Stimulated activated CD4-positive, alpha-beta T cell treated with anti-CD3 and anti-CD28 coated beads, TNF-alpha, amount 100 ng/mL, for 24 hours (primary cell): Measurements from ENCODE around the gene KIFC3.
"Not testable (repeated sequence)": the region's sequence is repeated elsewhere in the genome, so short reads cannot be mapped to it uniquely, and the experiment has no call there.

Experiments used
- DNase-seq, 3 experiments: peaks; one replicate each; pipeline ENCODE4 v3.0.0-alpha.2; 2020; ENCODE audit warnings: low read depth in 3 of 3

The KIFC3 gene

DNA sequence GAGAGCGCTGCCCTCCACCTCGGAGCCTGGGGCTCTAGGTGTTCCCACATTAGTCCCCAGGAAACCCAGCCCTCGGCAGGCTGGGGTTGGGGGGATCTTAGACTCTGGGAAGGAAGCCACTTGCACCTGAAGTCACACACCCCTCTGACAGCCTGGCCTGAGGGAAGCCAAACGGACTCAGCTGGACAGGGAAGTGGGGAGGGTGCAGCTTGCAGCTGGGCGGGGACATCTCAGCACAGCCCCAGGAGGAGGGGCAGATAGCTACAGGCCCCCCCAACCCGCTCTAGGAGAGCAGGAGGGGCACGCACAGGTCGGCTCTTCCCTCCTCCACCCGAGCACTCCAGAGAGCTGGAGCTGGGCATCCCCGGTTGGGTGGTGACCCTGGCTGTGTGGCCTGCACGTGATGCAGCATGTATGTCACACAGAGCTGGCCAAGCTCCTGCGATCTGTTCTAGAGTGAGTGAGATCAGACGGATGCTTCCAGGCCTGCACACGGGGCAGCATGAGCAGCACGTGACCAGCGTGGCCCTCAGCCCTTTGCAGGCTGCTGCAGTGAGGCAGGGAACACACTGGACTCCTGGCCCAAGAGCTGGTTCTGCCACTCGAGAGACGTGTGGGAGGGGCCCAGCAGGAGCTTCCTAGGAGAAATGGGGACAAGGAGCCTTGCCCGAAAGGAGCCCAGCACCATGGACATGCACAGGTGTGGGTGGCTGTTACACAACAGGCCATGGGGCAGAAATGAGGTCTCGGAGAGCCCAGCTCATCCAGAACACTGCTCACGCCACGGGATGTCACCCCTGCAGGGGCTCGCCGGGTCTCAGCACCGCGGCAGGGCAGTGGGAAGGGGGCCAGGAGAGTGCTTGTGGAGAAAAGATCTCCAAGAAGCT, 15.4 kb downstream of the KIFC3 start:
- no peak for DNase-seq

DNA sequence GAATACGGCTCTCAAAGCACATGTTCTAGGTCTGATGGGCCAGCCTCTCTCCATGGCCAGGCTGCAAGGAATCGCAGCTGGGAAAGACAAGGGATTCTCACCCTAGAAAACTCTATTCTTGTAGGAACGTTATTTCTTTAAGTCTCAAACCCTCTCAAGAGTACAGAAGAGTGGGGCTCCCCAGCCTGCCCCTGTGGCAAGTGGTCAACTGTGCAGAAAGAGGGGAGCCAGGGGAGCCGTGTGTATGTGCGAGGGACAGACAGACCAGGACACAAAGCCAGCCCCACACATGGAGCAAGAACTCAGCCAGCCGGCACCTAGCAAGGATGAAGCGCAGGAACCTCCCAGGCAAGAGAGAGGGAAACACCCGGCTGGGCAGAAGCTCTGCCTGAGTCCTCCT, 16.4 kb downstream of the KIFC3 start:
- DNase-seq: no peak

DNA sequence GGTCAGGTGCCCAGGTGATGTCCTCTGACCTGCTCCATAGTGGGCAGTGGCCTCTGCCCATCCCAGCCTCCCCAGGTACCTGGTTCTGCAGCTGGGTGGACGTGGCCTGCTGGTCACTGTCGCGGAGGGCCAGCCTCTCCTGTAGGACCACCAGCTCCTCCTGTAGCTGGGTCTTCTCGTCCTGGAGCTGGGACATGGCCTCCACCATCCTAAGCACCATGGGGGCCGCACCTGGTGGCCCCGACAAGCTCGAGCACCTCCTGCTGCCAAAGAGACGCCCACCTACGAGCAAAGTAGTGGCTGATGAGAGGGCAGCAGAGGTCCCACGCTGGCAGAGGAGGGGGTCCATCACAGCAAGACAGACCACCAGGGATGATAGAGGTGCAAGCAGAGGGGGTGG, 16.9 kb downstream of the KIFC3 start:
- DNase-seq: no peak

DNA sequence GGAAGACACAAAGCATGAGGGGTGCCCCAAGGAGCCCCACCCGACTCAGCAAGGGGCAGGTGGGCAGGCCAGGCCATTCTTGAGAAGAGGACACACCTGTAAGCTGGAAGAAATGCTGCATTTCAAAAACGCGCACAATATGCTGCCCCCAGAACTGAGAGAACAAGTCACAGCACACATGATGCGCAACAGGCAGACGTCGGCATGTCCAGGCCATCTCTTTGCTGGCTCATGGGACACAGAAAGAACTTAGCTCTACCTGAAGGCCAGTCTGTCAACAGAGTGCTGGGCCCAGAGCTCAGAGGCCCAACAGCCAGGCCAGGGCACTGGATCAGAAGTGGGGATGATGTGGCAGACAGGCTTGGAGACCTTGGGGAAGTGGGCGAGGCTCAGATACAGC, 18.0 kb downstream of the KIFC3 start:
- no peak for DNase-seq

DNA sequence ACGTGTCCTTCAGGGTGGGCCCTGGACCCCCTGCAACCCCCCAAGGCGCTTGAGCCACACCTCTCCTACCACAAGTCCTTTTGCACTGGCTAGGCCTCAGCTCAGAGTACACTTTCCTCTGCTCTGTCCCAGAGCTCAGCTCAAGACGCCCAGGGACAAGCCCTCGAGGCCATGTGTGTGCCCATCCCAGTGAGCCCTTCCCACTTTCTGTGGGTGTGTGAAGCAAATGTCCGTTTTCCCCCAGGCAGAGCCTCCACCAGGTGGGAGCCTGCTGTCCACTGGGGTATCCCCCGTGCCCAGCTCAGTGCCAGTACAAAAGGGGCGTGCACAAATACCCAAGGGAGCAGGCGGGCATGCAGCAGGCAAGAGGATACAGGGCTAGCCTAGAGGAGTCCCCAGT, 18.4 kb downstream of the KIFC3 start:
- no peak for DNase-seq

DNA sequence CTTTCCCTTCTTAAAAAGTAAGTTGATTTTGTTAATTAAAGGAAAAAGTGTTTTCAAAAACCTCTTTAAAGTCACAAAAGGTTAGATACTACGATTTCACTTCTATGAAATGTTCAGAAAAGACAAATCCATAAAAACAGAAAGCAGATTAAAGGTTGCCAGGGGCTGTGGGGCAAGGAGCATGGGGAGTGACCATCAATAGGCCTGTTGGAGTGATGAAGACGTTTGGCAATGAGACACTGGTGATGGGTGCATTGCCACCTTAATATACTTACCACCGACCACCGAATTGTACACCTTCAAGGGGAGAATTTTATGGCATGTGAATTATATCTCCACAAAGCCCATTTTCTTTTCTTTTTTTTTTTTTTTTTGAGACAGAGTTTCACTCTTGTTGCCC, 19.2 kb downstream of the KIFC3 start:
- DNase-seq: no peak

DNA sequence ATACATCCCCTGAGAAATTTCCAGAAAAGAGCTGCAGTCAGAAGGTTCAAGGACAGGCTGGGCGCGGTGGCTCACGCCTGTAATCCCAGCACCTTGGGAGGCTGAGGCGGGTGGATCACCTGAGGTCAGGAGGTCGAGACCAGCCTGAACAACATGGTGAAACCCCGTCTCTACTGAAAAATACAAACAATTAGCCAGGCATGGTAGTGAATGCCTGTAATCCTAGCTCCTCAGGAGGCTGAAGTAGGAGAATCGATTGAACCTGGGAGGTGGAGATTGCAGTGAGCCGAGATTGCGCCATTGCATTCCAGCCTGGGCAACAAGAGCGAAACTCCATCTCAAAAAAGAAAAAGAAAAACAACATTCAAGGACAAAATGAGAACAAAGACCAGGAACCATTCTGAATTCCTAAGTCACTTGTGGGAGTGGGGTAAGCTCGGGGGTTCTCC, 19.7 kb downstream of the KIFC3 start:
- not testable (repeated sequence) for DNase-seq

DNA sequence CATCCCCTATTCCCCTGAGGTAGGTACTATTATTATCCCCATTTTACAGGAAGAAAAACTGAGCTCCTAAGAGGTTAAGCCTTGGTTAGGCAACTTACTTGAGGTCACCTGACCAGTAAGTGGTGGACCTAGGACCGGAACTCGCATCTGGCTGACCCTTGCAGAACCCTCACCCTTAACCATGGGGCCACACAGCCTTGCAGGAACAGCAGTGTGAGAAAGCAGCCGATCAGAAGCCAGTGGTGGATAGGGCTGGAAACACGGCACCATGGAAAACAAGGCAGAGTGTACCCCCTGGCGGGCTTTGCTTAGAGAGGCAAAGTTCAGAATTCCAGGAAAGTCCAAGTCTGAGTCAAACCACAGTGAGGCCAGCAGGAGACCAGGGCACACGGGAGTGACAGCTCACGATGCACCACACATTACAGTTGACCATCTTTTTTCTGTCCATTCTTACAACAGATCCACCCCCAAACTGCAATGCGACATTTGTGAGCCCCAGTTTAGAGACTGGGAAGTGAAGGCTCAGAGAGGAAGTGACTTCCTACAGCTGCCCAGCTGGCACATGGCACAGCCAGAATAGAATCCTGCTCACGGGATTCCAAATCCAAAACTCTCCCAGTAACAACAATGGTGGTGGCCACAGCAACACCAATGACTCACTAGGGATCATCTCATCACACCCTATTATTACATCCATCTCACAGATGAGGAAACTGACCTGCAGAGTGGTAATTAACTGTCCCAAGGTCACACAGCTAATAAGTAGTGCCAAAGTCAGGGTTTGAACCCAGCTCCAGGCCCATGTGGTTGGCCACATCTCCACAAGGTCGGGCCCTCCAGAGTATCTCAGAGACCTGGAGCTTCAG, 20.3 kb downstream of the KIFC3 start:
- no peak for DNase-seq

DNA sequence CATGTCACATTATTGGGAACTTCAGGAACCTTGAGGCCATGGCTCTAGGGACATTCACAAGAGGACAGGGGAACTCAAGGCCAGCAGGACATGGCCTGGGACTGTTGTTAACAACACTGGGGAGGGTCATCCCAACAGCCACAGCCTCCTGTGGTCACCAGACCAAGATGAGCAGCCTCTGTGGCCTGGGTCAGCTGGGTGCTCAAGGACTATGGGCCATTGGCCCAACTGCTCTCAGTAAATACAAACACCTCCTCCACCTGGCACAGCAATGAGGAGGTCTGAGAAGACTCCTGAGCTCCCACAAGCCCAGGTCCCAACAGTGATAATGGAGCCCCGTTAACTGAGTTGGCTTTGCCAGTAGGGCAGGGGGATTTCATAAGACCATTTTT, 20.9 kb downstream of the KIFC3 start:
- DNase-seq: no peak

DNA sequence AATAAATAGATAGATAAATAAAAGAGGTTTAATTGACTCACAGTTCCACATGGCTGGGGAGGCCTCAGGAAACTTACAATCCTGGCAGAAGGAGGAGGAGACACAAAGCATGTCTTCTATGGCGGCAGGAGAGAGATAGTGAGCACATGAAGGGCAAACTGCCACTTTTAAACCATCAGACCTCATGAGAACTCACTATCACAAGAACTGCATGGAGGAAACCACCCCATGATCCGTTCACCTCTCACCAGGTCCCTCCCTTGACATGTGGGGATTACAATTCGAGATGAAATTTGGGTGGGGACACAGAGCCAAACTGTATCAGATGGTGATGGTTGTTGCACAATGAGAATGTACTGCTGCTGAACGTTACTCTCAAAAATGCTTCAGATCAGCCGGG, 22.5 kb downstream of the KIFC3 start:
- not testable (repeated sequence) for DNase-seq

DNA sequence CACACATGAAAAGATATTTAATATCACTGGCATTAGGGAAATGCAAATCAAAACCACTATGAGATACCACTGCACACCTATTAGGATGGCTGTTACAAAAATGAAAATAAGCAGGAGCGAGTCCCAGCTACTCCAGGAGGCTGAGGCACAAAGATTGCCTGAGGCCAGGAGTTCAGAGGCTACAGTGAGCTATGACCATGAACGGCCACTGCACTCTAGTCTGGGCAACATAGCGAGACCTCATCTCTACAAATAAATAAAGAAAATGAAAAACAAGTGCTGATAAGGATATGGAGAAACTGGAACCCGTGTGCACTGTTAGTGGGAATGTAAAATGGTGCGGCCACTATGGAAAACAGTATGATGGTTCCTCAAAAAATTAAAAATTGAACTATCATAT, 23.6 kb downstream of the KIFC3 start:
- DNase-seq: no peak

DNA sequence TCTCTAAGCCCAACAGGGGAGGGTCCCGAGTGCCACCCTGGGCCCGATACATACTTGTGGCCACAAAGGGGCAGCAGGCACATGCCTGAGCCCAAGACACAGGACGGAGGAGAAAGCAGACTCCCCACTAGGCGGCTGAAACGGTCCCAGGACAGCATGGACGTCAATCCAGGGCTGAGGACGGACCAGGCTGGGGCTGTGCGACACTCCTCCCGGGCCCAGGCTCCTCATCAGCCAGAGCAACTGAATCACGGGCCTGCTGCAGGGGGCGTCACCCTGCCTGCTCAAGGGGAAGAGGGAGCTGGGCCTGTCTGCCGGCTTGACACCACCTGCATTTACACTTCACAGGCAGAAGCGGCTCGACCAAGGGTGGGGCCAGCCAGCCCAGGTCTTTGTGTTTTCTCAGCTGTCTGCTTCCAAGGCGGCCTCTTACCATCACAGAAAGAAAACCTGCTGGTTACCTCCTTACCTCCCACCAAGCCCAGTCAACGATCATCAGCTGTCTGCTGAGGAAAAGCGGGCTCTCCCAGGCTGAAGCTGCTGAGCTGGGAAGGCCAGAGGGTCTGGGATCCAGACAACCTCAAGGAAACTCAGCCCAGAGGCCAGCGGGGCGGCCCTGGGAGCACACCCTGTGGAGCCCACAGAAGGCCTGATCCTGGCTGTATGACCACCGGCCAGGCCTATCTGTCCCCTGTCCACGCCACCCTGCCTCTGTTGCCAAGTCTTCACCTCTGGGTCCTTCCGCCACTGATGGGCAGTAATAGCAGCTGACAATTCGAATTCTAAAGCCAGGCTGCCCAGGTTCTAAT, 26.4 kb downstream of the KIFC3 start:
- no peak for DNase-seq

DNA sequence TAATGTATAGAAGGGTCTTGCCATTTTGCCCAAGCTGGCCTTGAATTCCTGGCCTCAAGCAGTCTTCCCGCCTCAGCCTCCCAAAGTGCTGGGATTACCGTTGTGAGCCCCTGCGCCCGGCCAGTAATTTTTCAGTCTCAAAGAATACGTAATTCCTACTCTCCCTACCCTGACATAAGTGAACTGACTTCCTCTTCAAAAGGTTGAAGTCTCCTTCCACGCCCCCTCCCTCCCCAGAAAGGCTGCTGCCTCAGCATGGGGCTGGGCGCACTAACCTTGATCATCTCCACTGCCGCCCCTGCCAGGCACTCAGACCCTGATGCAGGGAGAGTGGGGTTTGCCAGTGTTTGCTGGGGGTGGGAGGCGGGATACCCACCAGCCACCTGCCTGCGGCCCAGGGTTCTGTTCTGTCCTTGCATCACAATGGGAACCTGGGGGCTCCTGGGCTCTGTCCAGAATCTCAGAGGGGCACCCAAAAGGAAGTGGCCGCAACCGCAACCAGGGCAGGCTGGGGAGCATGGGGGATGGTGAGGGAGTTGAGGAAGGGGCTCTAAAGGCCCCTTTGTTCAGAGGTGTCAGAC, 27.5 kb downstream of the KIFC3 start:
- no peak for DNase-seq

DNA sequence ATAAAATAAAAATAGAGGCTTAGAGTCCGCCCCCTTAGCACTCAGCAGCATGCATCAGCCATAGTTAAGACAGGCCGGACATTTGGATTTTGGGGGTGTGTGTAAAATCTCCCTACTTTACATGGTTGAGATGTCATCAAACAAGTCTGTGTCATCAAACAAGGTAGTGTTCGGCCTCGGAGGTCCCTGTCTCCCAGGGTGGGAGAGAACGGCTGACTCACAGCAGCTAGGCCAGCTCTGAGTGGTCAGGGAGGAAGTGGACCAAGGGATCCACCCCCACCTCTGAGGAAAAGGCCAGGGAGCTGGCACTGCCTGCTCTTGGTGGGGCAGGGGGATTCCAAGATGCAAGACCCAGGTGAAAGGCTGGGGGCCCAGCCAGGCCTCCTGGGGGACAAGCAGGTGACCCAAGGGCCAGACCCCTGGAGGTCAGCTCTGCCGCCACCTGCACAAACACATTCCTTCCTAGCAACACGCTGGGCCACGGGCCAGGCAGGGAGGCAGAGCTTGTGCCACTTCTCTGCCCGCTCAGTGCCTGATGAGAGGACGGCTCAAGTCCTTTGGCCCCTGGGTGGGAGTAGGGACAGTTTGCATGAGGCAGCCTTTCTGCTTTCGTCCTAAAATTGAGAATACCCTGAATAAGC, 28.5 kb downstream of the KIFC3 start:
- DNase-seq: no peak

DNA sequence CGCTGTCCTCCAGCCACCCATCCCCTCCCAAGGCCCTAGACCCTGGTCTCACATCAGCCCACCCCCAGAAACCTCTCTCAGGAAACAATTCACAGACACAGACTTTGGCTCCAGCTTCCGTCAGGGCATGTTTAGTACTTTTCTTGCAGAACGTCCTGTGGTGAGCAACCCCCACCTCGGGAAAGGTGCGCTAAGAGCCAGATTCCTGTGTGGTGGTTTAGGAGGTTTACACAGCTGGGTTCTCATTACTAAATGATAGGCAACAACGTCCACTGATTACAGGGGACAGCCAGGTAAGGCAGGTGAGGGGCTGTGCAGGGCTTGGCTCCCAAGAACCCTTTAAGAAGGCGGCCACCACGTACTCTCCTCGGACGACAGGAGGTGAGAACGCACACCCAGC, 29.3 kb downstream of the KIFC3 start:
- DNase-seq: no peak

DNA sequence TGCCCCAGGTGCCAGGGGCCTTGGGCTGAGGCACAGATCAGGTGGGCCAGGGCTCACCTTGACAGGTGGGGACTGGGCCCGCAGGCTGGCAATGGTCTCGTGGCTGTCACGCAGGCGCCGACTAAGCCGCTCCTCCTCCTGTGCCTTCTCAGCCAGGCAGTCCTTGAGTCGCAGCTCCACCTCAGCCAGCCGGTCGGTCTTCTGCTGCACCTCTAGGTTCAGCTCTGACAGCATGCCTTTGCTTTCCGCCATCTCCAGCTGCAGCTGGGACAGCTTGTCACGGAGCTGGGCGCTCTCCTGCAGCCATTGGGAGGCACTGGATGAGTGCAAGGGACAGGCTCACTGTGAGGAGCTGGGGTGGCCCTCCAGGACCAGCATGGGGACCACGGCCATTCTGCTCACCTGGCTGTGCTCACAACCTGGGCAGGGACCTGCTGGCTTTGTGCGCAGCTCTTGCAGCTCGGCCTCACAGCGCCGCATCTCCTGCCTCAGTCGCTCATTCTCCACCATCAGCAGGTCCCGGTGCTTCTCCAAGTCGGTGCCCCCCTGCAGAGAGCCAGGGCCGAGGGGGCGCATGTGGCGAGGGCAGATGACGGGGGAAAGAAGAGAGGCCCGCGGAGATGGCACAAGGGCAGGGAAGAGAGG, 31.0 kb downstream of the KIFC3 start:
- no peak for DNase-seq

DNA sequence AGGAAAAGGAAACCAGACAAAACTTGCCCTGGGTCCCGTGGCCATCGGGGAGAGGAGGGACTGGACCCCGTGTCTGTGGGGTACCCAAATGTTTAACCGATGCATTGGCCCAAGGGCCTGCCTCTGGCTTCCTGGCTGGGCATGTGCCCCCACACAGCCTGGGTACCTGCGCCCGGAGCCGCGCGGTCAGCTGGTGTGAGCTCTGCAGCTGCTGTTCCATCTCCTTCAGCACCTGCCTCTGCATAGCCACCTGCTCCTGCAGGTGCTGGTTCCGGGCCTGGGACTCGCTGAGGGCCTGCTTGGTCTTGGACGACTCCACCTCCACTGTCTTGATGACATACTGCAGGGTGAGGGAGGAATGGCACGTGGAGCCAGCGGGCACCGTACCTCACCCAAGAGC, 31.9 kb downstream of the KIFC3 start:
- DNase-seq: no peak

DNA sequence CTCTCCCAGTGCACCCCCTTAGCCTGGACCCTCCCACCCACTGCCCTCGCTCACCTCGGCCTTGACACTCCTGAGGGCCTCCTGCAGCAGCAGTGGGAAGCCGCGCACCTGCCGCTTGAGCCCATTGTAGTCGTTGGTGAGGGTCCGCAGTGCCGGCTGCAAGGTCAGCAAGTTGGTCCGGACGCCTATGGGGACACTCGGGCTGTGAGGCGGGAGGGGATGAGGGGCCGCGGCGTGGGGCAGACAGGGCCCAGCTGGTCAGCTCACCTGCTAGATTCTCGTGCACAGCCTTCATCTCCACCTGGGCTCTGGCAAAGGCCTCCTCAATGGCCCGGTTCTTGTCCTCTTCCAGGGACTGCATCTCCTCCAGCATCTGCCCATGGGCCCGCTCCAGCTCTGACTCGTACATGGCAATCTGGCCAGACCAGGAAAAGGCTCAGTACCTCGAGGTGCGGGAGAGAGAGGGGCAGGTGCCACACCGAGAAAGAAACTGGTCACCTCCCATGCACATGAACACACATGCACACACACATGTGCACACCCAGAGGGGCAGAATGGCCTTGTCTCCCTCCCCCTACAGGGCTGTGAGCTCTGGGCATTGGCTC, 32.6 kb downstream of the KIFC3 start:
- DNase-seq: no peak

DNA sequence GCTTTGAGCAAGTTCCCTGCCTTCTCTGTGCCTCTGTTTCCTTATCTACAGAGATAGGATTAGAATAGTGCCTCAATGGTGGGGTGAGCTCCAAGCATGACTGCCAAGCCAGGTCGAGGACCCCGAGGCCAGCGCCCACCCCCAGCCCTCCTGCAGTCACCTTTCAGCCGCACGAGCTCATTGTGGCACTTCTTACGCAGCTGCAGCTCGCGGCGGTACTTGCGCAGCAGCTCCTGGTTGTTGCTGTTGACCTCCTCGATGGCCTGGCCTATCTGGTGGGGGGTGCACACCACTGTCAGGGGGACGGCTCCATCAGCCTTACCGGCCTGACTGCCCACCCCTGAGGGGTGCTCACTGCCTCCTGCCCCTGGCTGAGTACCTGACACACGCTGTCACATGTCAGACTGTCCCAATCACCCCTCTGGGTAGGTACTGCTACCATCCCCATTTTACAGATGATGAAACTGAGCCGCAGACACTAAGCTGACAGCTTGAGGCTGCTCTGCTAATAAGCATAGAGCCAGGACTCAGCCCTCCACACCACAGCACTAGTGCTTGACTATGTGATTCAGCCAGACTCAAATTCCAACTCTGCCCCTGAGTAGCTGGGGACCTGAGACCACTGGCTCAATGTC, 35.5 kb downstream of the KIFC3 start:
- DNase-seq: no peak
